IMR-90 (cell line): ENCODE measurements around the gene ZNF423. TPM values are rescaled to one million over a fixed set of nuclear protein-coding genes. Genes with fewer than 3 reads are reported as not detected.

Experiments used
- ATAC-seq: fragments of 200-7000 bp; cut with Tn5 transposase; 2 replicates; pipeline ENCODE4 v1.9.1; 2020; ENCODE audit warnings: low read depth, mild to moderate bottlenecking, moderate library complexity
- BruUV-seq: library from RNA; stranded (reverse); fragments of 400-500 nt; replicated peaks from 2 replicates; lab custom pipeline; 2021; lab: Mats Ljungman, UMichigan
- CTCF ChIA-PET: fragments of 300-600 bp; formaldehyde crosslinking; extraction: SDS; loops from one replicate; lab custom pipeline; 2021; ENCODE audit warnings: antibody characterized with exemption; lab: Yijun Ruan, JAX
- POLR2A ChIA-PET: fragments of 300-600 bp; sonication (Branson Sonifier 250); formaldehyde crosslinking; loops from one replicate; lab custom pipeline; 2022; ENCODE audit warnings: antibody characterized with exemption; ENCODE audit not compliant: unreplicated experiment; lab: Charles Lee
- DNase-seq: peaks from one replicate; pipeline ENCODE4 v3.0.0; 2013
- H2AFZ ChIP-seq: replicated peaks from 2 replicates; pipeline ENCODE3; 2013; ENCODE audit warnings: low read length, mild to moderate bottlenecking; ENCODE audit not compliant: poor library complexity
- H2AK5ac ChIP-seq: 2 replicates; pipeline ENCODE4 v1.6.1; 2013; ENCODE audit warnings: low read depth, low read length, inconsistent platforms
- H2AK9ac ChIP-seq: replicated peaks from 2 replicates; pipeline ENCODE3; 2013; ENCODE audit warnings: mild to moderate bottlenecking, low read depth, low read length, moderate library complexity; ENCODE audit not compliant: poor library complexity
- H2BK120ac ChIP-seq: 2 replicates; pipeline ENCODE4 v1.6.1; 2013; ENCODE audit warnings: low read depth, low read length, inconsistent platforms
- H2BK15ac ChIP-seq: 3 replicates; pipeline ENCODE4 v1.6.1; 2013; ENCODE audit warnings: low read depth, low read length, inconsistent platforms
- H2BK20ac ChIP-seq: 2 replicates; pipeline ENCODE4 v1.6.1; 2013; ENCODE audit warnings: low read depth, mild to moderate bottlenecking, inconsistent platforms, low read length, moderate library complexity
- H2BK5ac ChIP-seq: 2 replicates; pipeline ENCODE4 v1.6.1; 2013; ENCODE audit warnings: mild to moderate bottlenecking, low read depth, low read length, inconsistent platforms; ENCODE audit not compliant: poor library complexity, severe bottlenecking
- H3K14ac ChIP-seq: replicated peaks from 2 replicates; pipeline ENCODE4 v1.6.1; 2013; ENCODE audit warnings: low read depth, low read length, inconsistent platforms
- H3K18ac ChIP-seq: 2 replicates; pipeline ENCODE4 v1.6.1; 2013; ENCODE audit warnings: low read depth, low read length, control low read depth
- H3K23ac ChIP-seq: 2 replicates; pipeline ENCODE4 v1.6.1; 2013; ENCODE audit warnings: low read depth, low read length, inconsistent platforms
- H3K27ac ChIP-seq: 2 replicates; pipeline ENCODE4 v1.5.1; 2013; ENCODE audit warnings: mild to moderate bottlenecking, control low read depth, low read length; ENCODE audit not compliant: insufficient read depth
- H3K27me3 ChIP-seq: 2 replicates; pipeline ENCODE4 v1.6.1; 2013; ENCODE audit warnings: low read length; ENCODE audit not compliant: control insufficient read depth, insufficient read depth
- H3K36me3 ChIP-seq: 2 replicates; pipeline ENCODE4 v1.6.1; 2013; ENCODE audit warnings: low read length, mixed read lengths; ENCODE audit not compliant: control insufficient read depth, insufficient read depth
- H3K4ac ChIP-seq: 2 replicates; pipeline ENCODE4 v1.6.1; 2013; ENCODE audit warnings: low read depth, low read length, inconsistent platforms
- H3K4me1 ChIP-seq: 2 replicates; pipeline ENCODE4 v1.6.1; 2013; ENCODE audit warnings: low read length, mixed read lengths; ENCODE audit not compliant: control insufficient read depth, insufficient read depth
- H3K4me2 ChIP-seq: 2 replicates; pipeline ENCODE4 v1.6.1; 2013; ENCODE audit warnings: low read depth, mild to moderate bottlenecking, control low read depth, low read length, moderate library complexity
- H3K4me3 ChIP-seq: 2 replicates; pipeline ENCODE4 v1.5.1; 2013; ENCODE audit warnings: low read depth, mild to moderate bottlenecking, control low read depth, low read length, moderate library complexity; ENCODE audit not compliant: insufficient read depth
- H3K56ac ChIP-seq: 2 replicates; pipeline ENCODE4 v1.6.1; 2013; ENCODE audit warnings: low read length, inconsistent platforms; ENCODE audit not compliant: insufficient read depth; ENCODE audit errors: extremely low read depth
- H3K79me1 ChIP-seq, 2 experiments: 2 replicates each; pipeline ENCODE4 v1.6.1; 2013; ENCODE audit warnings: low read length in 2 of 2, inconsistent platforms in 1 of 2, low read depth in 1 of 2
- H3K9ac ChIP-seq: 2 replicates; pipeline ENCODE4 v1.6.1; 2013; ENCODE audit warnings: low read depth, low read length, control low read depth
- H3K9me1 ChIP-seq: 2 replicates; pipeline ENCODE4 v1.6.1; 2013; ENCODE audit warnings: low read length, inconsistent platforms; ENCODE audit not compliant: insufficient read depth
- H3K9me3 ChIP-seq: 2 replicates; pipeline ENCODE4 v1.6.1; 2013; ENCODE audit warnings: low read length; ENCODE audit not compliant: control insufficient read depth, insufficient read depth
- H4K20me1 ChIP-seq: 2 replicates; pipeline ENCODE4 v1.6.1; 2013; ENCODE audit warnings: low read length, inconsistent platforms; ENCODE audit not compliant: insufficient read depth
- H4K5ac ChIP-seq: 2 replicates; pipeline ENCODE4 v1.6.1; 2013; ENCODE audit warnings: mild to moderate bottlenecking, low read depth, low read length, control low read depth
- H4K8ac ChIP-seq, 2 experiments: 2 replicates each; pipeline ENCODE4 v1.6.1; 2013; ENCODE audit warnings: low read depth in 2 of 2, low read length in 2 of 2, control low read depth in 1 of 2, inconsistent platforms in 1 of 2
- H4K91ac ChIP-seq: 2 replicates; pipeline ENCODE4 v1.6.1; 2013; ENCODE audit warnings: low read depth, low read length, inconsistent platforms; ENCODE audit not compliant: insufficient read depth
- CEBPB ChIP-seq: IDR thresholded peaks from 2 replicates; pipeline ENCODE4 v1.6.1; 2012; ENCODE audit warnings: low read depth, low read length, improper control_type of control experiment
- CTCF ChIP-seq: conservative IDR thresholded peaks from 2 replicates; pipeline ENCODE4 v1.5.1; 2012; ENCODE audit warnings: mild to moderate bottlenecking, low read depth, low read length, improper control_type of control experiment
- ELK1 ChIP-seq: fragments of 150-350 bp; IDR thresholded peaks from 2 replicates; pipeline ENCODE4 v1.6.1; 2016; ENCODE audit warnings: low read depth, mild to moderate bottlenecking, low read length, moderate library complexity, borderline replicate concordance
- MAFK ChIP-seq: IDR thresholded peaks from 2 replicates; pipeline ENCODE4 v1.6.1; 2012; ENCODE audit warnings: low read depth, low read length, improper control_type of control experiment
- POLR2A ChIP-seq: IDR thresholded peaks from 2 replicates; pipeline ENCODE4 v1.6.1; 2012; ENCODE audit warnings: mild to moderate bottlenecking, low read depth, low read length
- RAD21 ChIP-seq: IDR thresholded peaks from 2 replicates; pipeline ENCODE4 v1.6.1; 2012; ENCODE audit warnings: low read length, improper control_type of control experiment
- RCOR1 ChIP-seq: IDR thresholded peaks from 2 replicates; pipeline ENCODE4 v1.6.1; 2012; ENCODE audit warnings: mild to moderate bottlenecking, low read length, improper control_type of control experiment; ENCODE audit not compliant: insufficient replicate concordance
- RFX5 ChIP-seq: IDR thresholded peaks from 2 replicates; pipeline ENCODE4 v1.8.0; 2012; ENCODE audit warnings: low read depth, mild to moderate bottlenecking, low read length, moderate library complexity
- WGBS, 2 experiments: methylation state at CpG; one replicate each; pipeline versions ENCODE4 v1.1.5 to v1.1.7; 2013; ENCODE audit warnings: missing lambda C conversion rate in 2 of 2; ENCODE audit not compliant: insufficient read length in 1 of 2; ENCODE audit errors: extremely low coverage in 2 of 2; 5-methylcytosine and 5-hydroxymethylcytosine counted together
- dilution Hi-C: fragments of 300-500 bp; cut with HindIII; formaldehyde crosslinking; loops from one replicate; pipeline ENCODE4 v1.14.3; 2018; ENCODE audit warnings: low sequenced_read_pairs; ENCODE audit not compliant: unreplicated experiment
- in situ Hi-C: fragments of 300-500 bp; cut with MboI; formaldehyde crosslinking; loops from 3 replicates; pipeline ENCODE4 v1.14.3; 2019; ENCODE audit warnings: low sequenced_read_pairs, inconsistent platforms, mixed read lengths
- intact Hi-C: fragments of 100-400 bp; cut with micrococcal nuclease; formaldehyde crosslinking; loops from 2 replicates; pipeline ENCODE4 v1.10.0; 2022
- polyA plus RNA-seq, 3 experiments: library from polyadenylated mRNA; depleted of rRNA; stranded (reverse); fragments of >200 nt; gene quantifications; 2 replicates each; pipeline ENCODE4 v1.2.3, GENCODE V29; 2012; ENCODE audit warnings: low replicate concordance in 1 of 3
- total RNA-seq: library from RNA; depleted of rRNA; stranded (reverse); fragments of >200 nt; gene quantifications from 2 replicates; pipeline ENCODE4 v1.2.3, GENCODE V29; 2012

The ZNF423 gene
- total and polyA plus RNA-seq, 2 of the 4 experiments (the other 2 are of a cell fraction) = under 0.01 to 0.10 TPM

- H3K4me3 ChIP-seq = no peak overlapping the region
- H2BK20ac ChIP-seq = no peak overlapping the region
- H4K8ac ChIP-seq = no peak overlapping the region
- in situ Hi-C loops (no loop called here), dilution Hi-C loops (no loop called here), intact Hi-C loops (no loop called here)
- no peak overlapping the region for H3K14ac ChIP-seq
- H3K36me3 ChIP-seq = no peaks in the 10 kb centered on the region
- no peak for TF ChIP-seq RFX5
- TF ChIP-seq POLR2A = no peak
- no peak for TF ChIP-seq RAD21
- TF ChIP-seq CEBPB = no peak
- TF ChIP-seq CTCF = no peak
- no peak for TF ChIP-seq RCOR1
- TF ChIP-seq ELK1 = no peak
- TF ChIP-seq MAFK = no peak
- no peak overlapping the region for H2BK120ac ChIP-seq
- ChIA-PET POLR2A (no interaction called here), CTCF (no interaction called here)
- H2AK5ac ChIP-seq = no peak overlapping the region
- no peak overlapping the region for H2BK5ac ChIP-seq
- no peak overlapping the region for H3K4me2 ChIP-seq
- H3K9me1 ChIP-seq = no peaks in the 10 kb centered on the region
- no peak overlapping the region for H2AK9ac ChIP-seq
- DNase-seq (no peak), ATAC-seq (no peak)
- 83% methylated on average over 2 of the region's 12 CpGs; no CpG with 5 or more reads in 1 of the 2 experiments for WGBS, 2 experiments
- peaks cover 10% of the 10 kb centered on the region for H3K27me3 ChIP-seq
- no peaks in the 10 kb centered on the region for H3K79me1 ChIP-seq
- H3K56ac ChIP-seq = no peak overlapping the region
- H3K27ac ChIP-seq = no peak overlapping the region
- no TSS peak for BruUV-seq
- H3K9me3 ChIP-seq = no peaks in the 10 kb centered on the region
- no peaks in the 10 kb centered on the region for H4K20me1 ChIP-seq
- H3K4ac ChIP-seq = no peak overlapping the region
- H3K18ac ChIP-seq = no peak overlapping the region
- H4K5ac ChIP-seq = no peak overlapping the region
- H4K91ac ChIP-seq = no peak overlapping the region
- peak overlapping the region; percentile 8 for H2AFZ ChIP-seq
- no peaks in the 10 kb centered on the region for H3K4me1 ChIP-seq
- H3K9ac ChIP-seq = no peak overlapping the region
- H3K23ac ChIP-seq = no peak overlapping the region
- H2BK15ac ChIP-seq = no peak overlapping the region
Observed at GRCh38 chr16:49574826-49575225, 281.1 kb downstream of the ZNF423 start.
